Body of pancreas (tissue), 4 donors: ENCODE measurements around the gene TP53TG5.

Experiments used
- POLR2A ChIP-seq, 3 donors: fragments of 450-650 bp; IDR thresholded peaks; one replicate each; pipeline ENCODE4 v1.6.1; 2016; ENCODE audit warnings: antibody characterized with exemption in 3 of 3, mild to moderate bottlenecking in 2 of 3
- TF ChIP-seq, protein P1 (sequence below), 7 experiments: fragments of 450-650 bp in 4 of 7; fragments of 200-600 bp in 3 of 7; sonication (generic) in 3 of 7; IDR thresholded peaks; one replicate each; pipeline ENCODE4 v1.5.1; 2016 to 2019; ENCODE audit warnings: antibody characterized with exemption in 7 of 7

DNA sequence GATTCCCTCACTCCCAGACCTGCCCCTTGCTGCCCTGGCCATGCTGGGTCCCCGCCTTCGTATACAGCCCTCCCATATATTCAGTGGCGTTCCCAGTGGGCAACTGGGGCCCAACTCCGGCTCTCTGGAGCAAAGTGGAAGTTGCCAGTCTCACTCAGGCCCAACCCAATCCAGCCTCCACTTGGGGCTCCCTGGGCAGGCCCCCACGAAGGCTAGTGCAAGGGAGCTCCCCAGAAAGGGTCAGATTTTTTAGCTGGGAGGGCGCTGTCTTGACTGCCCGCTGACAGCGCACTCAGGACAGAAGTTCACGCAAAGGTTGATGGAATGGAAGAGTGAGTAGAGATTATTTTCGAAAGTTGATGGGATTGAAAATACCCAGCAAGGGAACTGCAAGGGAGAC is 5.9 kb downstream of the TP53TG5 start:
- TF ChIP-seq, protein P1, sequence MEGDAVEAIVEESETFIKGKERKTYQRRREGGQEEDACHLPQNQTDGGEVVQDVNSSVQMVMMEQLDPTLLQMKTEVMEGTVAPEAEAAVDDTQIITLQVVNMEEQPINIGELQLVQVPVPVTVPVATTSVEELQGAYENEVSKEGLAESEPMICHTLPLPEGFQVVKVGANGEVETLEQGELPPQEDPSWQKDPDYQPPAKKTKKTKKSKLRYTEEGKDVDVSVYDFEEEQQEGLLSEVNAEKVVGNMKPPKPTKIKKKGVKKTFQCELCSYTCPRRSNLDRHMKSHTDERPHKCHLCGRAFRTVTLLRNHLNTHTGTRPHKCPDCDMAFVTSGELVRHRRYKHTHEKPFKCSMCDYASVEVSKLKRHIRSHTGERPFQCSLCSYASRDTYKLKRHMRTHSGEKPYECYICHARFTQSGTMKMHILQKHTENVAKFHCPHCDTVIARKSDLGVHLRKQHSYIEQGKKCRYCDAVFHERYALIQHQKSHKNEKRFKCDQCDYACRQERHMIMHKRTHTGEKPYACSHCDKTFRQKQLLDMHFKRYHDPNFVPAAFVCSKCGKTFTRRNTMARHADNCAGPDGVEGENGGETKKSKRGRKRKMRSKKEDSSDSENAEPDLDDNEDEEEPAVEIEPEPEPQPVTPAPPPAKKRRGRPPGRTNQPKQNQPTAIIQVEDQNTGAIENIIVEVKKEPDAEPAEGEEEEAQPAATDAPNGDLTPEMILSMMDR (IDR thresholded peaks at IDR 0.05) = no peak
- TF ChIP-seq POLR2A (IDR thresholded peaks at IDR 0.05) = no peak
